ENCODE measurements around the gene HRAS. TPM values are rescaled to one million over a fixed set of nuclear protein-coding genes. Genes with fewer than 3 reads are reported as not detected.
A peak's percentile ranks its signal among the peaks of the same experiment; 100 is the strongest.

Gene HRAS
- total and polyA plus RNA-seq, 10 of the 15 experiments (the other 5 are each of a cell fraction or from before 2014, with no cell fraction given), result 2.8 to 72.4 (median 31.7) TPM

DNA sequence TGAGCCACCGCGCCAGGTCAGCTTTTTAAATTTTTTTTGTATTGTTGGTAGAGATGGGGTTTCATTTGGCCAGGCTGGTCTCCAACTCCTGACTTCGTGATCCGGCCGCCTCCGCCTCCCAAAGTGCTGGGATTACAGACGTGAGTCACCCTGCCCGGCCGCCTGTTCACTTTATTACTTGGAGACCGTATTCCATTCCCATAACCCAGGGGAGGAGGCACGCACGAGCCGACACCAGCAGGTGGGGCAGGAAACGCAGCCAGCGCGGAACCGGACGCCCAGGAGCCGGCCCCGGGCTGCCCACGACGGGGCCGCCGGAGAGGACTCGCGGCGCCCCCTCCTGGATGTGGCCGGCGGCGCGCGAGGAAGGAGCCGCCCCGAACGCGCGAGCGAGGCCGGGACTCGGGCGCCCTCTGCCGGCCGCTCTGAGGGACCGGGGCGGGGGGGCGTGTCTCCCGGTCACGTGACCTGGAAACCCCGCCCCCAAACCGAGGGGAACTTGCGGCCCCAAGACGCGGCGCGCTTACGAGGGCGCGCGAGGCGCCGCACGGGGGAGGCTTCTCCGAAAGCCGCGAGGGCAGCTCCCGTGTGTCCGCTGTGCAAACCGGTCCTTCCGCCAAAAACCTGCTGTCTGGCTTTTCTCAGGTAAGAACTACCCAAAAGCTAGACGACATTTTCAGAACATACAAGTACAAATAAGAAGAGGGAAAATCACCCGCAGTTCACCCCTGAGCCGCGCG, 16.7 kb downstream of the HRAS start (continued):
- TF ChIP-seq, protein P1, sequence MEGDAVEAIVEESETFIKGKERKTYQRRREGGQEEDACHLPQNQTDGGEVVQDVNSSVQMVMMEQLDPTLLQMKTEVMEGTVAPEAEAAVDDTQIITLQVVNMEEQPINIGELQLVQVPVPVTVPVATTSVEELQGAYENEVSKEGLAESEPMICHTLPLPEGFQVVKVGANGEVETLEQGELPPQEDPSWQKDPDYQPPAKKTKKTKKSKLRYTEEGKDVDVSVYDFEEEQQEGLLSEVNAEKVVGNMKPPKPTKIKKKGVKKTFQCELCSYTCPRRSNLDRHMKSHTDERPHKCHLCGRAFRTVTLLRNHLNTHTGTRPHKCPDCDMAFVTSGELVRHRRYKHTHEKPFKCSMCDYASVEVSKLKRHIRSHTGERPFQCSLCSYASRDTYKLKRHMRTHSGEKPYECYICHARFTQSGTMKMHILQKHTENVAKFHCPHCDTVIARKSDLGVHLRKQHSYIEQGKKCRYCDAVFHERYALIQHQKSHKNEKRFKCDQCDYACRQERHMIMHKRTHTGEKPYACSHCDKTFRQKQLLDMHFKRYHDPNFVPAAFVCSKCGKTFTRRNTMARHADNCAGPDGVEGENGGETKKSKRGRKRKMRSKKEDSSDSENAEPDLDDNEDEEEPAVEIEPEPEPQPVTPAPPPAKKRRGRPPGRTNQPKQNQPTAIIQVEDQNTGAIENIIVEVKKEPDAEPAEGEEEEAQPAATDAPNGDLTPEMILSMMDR (IDR thresholded peaks at IDR 0.05 in 2 of 3, conservative IDR thresholded peaks at IDR 0.05 in 1 of 3; ENCODE audit: control insufficient read depth in 2 of 3, extremely low read depth in 1 of 3, insufficient read depth in 1 of 3, low read depth in 3 of 3, low read length in 3 of 3), result peak; percentile 84 to 99 (median 97); a peak in 4 of 6 replicates
- no peak for TF ChIP-seq MTA3 (IDR thresholded peaks at IDR 0.05; ENCODE audit: borderline replicate concordance, low read length)
- TF ChIP-seq CHD1 (IDR thresholded peaks at IDR 0.05; ENCODE audit: low read depth, low read length), result no peak
- no peak for TF ChIP-seq EED (IDR thresholded peaks at IDR 0.05; ENCODE audit: low read depth)
- TF ChIP-seq, protein P2, sequence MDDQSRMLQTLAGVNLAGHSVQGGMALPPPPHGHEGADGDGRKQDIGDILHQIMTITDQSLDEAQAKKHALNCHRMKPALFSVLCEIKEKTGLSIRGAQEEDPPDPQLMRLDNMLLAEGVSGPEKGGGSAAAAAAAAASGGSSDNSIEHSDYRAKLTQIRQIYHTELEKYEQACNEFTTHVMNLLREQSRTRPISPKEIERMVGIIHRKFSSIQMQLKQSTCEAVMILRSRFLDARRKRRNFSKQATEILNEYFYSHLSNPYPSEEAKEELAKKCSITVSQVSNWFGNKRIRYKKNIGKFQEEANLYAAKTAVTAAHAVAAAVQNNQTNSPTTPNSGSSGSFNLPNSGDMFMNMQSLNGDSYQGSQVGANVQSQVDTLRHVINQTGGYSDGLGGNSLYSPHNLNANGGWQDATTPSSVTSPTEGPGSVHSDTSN (IDR thresholded peaks at IDR 0.05; ENCODE audit: insufficient replicate concordance, low read depth, low read length), result no peak
- 0 out of 2 replicates have a peak, but pooled peaks have one; percentile 41 for TF ChIP-seq NFXL1 (IDR thresholded peaks at IDR 0.05; ENCODE audit: borderline replicate concordance)
- TF ChIP-seq, protein P3, sequence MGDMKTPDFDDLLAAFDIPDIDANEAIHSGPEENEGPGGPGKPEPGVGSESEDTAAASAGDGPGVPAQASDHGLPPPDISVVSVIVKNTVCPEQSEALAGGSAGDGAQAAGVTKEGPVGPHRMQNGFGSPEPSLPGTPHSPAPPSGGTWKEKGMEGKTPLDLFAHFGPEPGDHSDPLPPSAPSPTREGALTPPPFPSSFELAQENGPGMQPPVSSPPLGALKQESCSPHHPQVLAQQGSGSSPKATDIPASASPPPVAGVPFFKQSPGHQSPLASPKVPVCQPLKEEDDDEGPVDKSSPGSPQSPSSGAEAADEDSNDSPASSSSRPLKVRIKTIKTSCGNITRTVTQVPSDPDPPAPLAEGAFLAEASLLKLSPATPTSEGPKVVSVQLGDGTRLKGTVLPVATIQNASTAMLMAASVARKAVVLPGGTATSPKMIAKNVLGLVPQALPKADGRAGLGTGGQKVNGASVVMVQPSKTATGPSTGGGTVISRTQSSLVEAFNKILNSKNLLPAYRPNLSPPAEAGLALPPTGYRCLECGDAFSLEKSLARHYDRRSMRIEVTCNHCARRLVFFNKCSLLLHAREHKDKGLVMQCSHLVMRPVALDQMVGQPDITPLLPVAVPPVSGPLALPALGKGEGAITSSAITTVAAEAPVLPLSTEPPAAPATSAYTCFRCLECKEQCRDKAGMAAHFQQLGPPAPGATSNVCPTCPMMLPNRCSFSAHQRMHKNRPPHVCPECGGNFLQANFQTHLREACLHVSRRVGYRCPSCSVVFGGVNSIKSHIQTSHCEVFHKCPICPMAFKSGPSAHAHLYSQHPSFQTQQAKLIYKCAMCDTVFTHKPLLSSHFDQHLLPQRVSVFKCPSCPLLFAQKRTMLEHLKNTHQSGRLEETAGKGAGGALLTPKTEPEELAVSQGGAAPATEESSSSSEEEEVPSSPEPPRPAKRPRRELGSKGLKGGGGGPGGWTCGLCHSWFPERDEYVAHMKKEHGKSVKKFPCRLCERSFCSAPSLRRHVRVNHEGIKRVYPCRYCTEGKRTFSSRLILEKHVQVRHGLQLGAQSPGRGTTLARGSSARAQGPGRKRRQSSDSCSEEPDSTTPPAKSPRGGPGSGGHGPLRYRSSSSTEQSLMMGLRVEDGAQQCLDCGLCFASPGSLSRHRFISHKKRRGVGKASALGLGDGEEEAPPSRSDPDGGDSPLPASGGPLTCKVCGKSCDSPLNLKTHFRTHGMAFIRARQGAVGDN (IDR thresholded peaks at IDR 0.05), result peak; percentile 91
- TF ChIP-seq CBFB (IDR thresholded peaks at IDR 0.05; ENCODE audit: low read depth), result no peak
- no peak for TF ChIP-seq SMAD5 (IDR thresholded peaks at IDR 0.05; ENCODE audit: low read depth)
- TF ChIP-seq, protein P4, sequence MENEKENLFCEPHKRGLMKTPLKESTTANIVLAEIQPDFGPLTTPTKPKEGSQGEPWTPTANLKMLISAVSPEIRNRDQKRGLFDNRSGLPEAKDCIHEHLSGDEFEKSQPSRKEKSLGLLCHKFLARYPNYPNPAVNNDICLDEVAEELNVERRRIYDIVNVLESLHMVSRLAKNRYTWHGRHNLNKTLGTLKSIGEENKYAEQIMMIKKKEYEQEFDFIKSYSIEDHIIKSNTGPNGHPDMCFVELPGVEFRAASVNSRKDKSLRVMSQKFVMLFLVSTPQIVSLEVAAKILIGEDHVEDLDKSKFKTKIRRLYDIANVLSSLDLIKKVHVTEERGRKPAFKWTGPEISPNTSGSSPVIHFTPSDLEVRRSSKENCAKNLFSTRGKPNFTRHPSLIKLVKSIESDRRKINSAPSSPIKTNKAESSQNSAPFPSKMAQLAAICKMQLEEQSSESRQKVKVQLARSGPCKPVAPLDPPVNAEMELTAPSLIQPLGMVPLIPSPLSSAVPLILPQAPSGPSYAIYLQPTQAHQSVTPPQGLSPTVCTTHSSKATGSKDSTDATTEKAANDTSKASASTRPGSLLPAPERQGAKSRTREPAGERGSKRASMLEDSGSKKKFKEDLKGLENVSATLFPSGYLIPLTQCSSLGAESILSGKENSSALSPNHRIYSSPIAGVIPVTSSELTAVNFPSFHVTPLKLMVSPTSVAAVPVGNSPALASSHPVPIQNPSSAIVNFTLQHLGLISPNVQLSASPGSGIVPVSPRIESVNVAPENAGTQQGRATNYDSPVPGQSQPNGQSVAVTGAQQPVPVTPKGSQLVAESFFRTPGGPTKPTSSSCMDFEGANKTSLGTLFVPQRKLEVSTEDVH (IDR thresholded peaks at IDR 0.05; ENCODE audit: low read depth, partially characterized antibody), result no peak
- TF ChIP-seq TCF7 (IDR thresholded peaks at IDR 0.05; ENCODE audit: borderline replicate concordance), result no peak
- TF ChIP-seq, protein P5, sequence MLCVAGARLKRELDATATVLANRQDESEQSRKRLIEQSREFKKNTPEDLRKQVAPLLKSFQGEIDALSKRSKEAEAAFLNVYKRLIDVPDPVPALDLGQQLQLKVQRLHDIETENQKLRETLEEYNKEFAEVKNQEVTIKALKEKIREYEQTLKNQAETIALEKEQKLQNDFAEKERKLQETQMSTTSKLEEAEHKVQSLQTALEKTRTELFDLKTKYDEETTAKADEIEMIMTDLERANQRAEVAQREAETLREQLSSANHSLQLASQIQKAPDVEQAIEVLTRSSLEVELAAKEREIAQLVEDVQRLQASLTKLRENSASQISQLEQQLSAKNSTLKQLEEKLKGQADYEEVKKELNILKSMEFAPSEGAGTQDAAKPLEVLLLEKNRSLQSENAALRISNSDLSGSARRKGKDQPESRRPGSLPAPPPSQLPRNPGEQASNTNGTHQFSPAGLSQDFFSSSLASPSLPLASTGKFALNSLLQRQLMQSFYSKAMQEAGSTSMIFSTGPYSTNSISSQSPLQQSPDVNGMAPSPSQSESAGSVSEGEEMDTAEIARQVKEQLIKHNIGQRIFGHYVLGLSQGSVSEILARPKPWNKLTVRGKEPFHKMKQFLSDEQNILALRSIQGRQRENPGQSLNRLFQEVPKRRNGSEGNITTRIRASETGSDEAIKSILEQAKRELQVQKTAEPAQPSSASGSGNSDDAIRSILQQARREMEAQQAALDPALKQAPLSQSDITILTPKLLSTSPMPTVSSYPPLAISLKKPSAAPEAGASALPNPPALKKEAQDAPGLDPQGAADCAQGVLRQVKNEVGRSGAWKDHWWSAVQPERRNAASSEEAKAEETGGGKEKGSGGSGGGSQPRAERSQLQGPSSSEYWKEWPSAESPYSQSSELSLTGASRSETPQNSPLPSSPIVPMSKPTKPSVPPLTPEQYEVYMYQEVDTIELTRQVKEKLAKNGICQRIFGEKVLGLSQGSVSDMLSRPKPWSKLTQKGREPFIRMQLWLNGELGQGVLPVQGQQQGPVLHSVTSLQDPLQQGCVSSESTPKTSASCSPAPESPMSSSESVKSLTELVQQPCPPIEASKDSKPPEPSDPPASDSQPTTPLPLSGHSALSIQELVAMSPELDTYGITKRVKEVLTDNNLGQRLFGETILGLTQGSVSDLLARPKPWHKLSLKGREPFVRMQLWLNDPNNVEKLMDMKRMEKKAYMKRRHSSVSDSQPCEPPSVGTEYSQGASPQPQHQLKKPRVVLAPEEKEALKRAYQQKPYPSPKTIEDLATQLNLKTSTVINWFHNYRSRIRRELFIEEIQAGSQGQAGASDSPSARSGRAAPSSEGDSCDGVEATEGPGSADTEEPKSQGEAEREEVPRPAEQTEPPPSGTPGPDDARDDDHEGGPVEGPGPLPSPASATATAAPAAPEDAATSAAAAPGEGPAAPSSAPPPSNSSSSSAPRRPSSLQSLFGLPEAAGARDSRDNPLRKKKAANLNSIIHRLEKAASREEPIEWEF (IDR thresholded peaks at IDR 0.05; ENCODE audit: insufficient replicate concordance, low read depth, low read length), result no peak
